ENCODE data around the gene PTPRA. TPM values are rescaled to one million over a fixed set of nuclear protein-coding genes. Genes with fewer than 3 reads are reported as not detected.

PTPRA gene
- total RNA-seq, 1 experiment from 2014 or later, result 33.0 TPM

Other genes starting within 250 kb of the PTPRA start
- gene NOP56, start 220.8 kb upstream of the PTPRA start, total RNA-seq (2014; rRNA removed; shearing (Covaris generic)), result 246 and 301 TPM in 2 replicates
- 128 and 138 TPM in 2 replicates for gene IDH3B, start 209.3 kb upstream of the PTPRA start, total RNA-seq (2014; rRNA removed; shearing (Covaris generic))
- gene EBF4, start 180.7 kb upstream of the PTPRA start, total RNA-seq (2014; rRNA removed; shearing (Covaris generic)), result 1.0 and 2.0 TPM in 2 replicates
- not detected in 2 replicates for gene CPXM1, start 72.9 kb upstream of the PTPRA start, total RNA-seq (2014; rRNA removed; shearing (Covaris generic))
- gene C20orf141, start 58.5 kb upstream of the PTPRA start, total RNA-seq (2014; rRNA removed; shearing (Covaris generic)), result not detected in 2 replicates
- gene TMEM239, start 57.1 kb upstream of the PTPRA start, total RNA-seq (2014; rRNA removed; shearing (Covaris generic)), result not detected in 2 replicates
- gene PCED1A, start 32.8 kb upstream of the PTPRA start, total RNA-seq (2014; rRNA removed; shearing (Covaris generic)), result 16.2 and 18.5 TPM in 2 replicates
- gene VPS16, start 32.7 kb upstream of the PTPRA start, total RNA-seq (2014; rRNA removed; shearing (Covaris generic)), result 21.3 and 24.1 TPM in 2 replicates
- gene GNRH2, start 170.1 kb downstream of the PTPRA start, total RNA-seq (2014; rRNA removed; shearing (Covaris generic)), result not detected in 2 replicates
- gene MRPS26, start 172.6 kb downstream of the PTPRA start, total RNA-seq (2014; rRNA removed; shearing (Covaris generic)), result 78.4 and 82.0 TPM in 2 replicates
- not detected in 2 replicates for gene OXT, start 198.1 kb downstream of the PTPRA start, total RNA-seq (2014; rRNA removed; shearing (Covaris generic))
- gene AVP, start 211.2 kb downstream of the PTPRA start, total RNA-seq (2014; rRNA removed; shearing (Covaris generic)), result not detected in 2 replicates